GM19351 (cell line): ENCODE results near the gene MYBPC2.
"Not testable (repeated sequence)": the region's sequence is repeated elsewhere in the genome, so short reads cannot be mapped to it uniquely, and the experiment has no call there.

Experiments
- ATAC-seq: cut with Tn5 transposase; IDR thresholded peaks from one replicate; pipeline ENCODE4 v1.9.1; 2021; ENCODE audit warnings: mild to moderate bottlenecking, moderate library complexity; ENCODE audit not compliant: unreplicated experiment

The MYBPC2 gene

GRCh38 chr19:50427318-50427925, 5.3 kb upstream of the MYBPC2 start:
- ATAC-seq: no peak

DNA sequence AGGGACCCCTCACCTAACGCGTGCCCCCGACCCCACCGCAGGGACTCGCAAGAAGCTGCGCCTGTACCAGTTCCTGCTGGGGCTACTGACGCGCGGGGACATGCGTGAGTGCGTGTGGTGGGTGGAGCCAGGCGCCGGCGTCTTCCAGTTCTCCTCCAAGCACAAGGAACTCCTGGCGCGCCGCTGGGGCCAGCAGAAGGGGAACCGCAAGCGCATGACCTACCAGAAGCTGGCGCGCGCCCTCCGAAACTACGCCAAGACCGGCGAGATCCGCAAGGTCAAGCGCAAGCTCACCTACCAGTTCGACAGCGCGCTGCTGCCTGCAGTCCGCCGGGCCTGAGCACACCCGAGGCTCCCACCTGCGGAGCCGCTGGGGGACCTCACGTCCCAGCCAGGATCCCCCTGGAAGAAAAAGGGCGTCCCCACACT, 4.7 kb upstream of the MYBPC2 start:
- no peak for ATAC-seq

DNA sequence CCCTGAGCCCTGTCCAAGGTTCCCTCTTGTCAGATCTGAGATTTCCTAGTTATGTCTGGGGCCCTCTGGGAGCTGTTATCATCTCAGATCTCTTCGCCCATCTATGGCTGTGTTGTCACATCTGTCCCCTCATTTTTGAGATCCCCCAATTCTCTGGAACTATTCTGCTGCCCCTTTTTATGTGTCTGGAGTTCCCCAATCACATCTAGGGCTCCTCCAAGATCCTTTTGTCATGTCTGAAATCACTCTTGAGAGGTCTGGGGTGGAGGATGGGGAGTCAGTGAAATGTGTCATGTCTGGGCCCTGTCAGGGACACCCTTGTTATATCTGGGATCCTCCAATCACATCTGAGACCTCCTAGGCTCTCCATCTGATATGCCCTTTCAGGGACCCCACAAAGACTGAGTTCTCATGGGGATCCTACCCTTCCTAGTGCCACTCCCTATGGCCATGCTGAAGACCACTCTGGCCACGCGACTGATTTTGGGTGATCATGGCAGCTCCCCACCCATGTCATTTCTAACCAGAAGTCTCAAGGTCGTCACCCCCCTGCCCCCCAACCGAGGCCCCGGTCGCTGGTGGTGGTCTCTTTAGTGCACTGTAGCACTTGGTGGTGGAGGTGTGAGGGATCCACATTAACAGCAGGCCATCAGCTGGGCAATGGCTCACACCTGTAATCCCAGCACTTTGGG, 3.8 kb upstream of the MYBPC2 start:
- ATAC-seq: no peak

- ATAC-seq: no peak
These were observed 1.8 kb upstream of the MYBPC2 start for GRCh38 chr19:50430888-50431342.

DNA sequence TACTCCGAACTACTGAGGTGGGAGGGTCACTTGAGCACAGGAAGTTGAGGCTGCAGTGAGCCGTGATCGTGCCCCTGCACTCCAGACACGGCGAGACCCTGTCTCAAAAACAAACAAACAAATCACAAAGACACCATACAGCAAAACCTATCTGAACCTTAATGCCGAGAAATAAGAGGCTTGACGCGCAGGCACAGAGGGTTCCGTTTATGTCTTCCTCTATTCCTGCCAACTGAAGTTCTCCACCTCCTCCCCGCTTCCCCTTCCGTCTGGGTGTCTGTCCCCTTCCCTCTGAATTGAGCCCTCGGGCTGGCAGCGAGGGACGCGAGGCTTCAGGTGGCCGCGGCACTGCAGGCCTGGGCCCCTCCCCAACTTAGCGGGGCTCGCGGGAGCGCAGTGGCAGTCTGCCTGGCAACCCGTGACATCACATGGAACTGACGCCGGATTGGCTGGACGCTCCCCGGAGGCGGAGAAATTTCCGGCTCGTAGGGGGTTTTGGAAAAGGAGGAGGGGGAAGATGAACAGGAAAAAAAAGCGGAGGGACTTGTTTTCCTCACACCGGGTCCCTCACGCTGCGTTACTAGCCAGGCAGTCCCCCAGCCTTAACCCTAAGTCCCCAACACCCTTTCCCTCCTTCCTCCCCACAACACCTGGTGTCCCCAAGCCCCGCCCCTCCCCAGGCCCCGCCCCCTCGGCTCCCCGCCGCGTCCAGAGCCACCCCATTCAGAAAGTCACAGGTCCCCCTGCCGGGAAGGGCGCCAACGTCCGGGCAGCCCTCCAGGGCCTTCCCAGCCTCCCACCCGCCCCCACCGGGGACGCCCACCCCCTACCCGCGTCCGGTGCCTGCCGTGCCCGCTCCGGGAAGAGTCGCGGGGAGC, 1.1 kb upstream of the MYBPC2 start:
- peak; percentile 76 for ATAC-seq

GRCh38 chr19:50433201-50434180, 799 bp downstream of the MYBPC2 start:
- ATAC-seq: no peak

- ATAC-seq: no peak
These were observed 1.8 kb downstream of the MYBPC2 start for GRCh38 chr19:50434525-50434924.

GRCh38 chr19:50435221-50435620, 2.5 kb downstream of the MYBPC2 start:
- no peak for ATAC-seq

GRCh38 chr19:50435627-50436026, 2.9 kb downstream of the MYBPC2 start:
- no peak for ATAC-seq

GRCh38 chr19:50437862-50438449, 5.3 kb downstream of the MYBPC2 start:
- no peak for ATAC-seq

GRCh38 chr19:50439130-50439529, 6.4 kb downstream of the MYBPC2 start:
- not testable (repeated sequence) for ATAC-seq

DNA sequence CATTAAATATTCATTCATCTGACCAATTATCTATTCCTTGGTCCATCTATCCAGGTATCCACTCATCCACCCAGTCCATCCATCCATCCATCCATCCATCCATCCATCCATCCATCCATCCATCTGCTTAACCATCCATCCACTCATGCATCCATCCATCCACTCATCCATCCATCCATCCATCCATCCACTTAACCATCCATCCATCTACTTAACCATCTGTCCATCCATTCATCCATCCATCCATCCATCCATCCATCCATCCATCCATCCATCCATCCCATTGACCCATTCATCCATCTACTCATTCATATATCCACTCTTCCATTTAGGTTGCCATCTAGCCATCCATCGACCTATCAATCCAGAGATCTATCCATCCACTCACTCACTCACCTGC, 11.4 kb downstream of the MYBPC2 start:
- no peak for ATAC-seq

- no peak for ATAC-seq
These were observed 14.4 kb downstream of the MYBPC2 start for GRCh38 chr19:50447053-50447452.

GRCh38 chr19:50447750-50448149, 15.1 kb downstream of the MYBPC2 start:
- no peak for ATAC-seq

- ATAC-seq: no peak
These were observed 16.7 kb downstream of the MYBPC2 start for GRCh38 chr19:50449236-50449899.

- no peak for ATAC-seq
These were observed 17.9 kb downstream of the MYBPC2 start for GRCh38 chr19:50450369-50451222.

GRCh38 chr19:50451223-50451534, 18.5 kb downstream of the MYBPC2 start:
- ATAC-seq: no peak

DNA sequence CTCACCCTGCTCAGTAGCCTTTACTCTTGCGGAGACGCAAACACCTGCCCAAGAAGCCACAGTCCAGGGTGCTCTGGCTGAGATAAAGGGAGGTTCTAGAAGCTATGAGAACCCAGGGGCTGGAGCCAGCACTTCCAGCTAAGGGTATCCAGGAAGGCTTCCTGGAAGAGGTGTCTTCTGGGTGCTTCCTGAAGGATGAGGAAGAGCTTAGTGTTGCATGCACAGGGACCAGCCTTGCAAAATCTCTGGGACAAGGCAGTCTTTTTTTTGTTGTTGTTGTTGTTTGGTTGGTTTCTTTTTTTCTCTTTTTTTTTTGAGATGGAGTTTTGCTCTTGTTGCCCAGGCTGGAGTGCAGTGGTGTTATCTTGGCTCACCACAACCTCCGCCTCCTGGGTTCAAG, 20.6 kb downstream of the MYBPC2 start:
- ATAC-seq: no peak

DNA sequence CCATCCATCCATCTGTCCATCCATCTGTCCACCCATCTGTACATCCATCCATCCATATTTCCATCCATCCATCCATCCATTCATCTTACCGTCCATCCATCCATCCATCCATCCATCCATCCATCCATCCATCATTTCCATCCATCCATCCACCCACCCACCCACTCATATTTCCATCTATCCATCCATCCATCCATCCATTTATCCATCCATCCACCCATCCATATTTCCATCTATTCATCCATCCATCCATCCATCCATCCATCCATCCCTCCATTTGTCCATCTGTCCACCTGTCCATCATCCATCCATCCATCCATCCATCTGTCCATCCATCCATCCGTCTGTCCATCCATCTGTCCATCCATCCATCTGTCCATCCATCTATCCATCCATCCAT, 23.3 kb downstream of the MYBPC2 start:
- no peak for ATAC-seq
